ENCODE data around the gene ERGIC2.

Gene ERGIC2

GRCh38 chr12:29337325-29337724 is 43.6 kb downstream of the ERGIC2 start:
- Mint-ChIP-seq H3K4me3 (no peak overlapping the region), H3K36me3 (ENCODE audit: low read depth) (peaks cover 14% of the 10 kb centered on the region), H3K27me3 (no peaks in the 10 kb centered on the region), H3K9me3 (no peaks in the 10 kb centered on the region), H3K27ac (no peak overlapping the region), H3K4me1 (no peaks in the 10 kb centered on the region)
- ATAC-seq (no peak), DNase-seq (no peak)

- DNase-seq (no peak), ATAC-seq (no peak)
These were observed 46.0 kb downstream of the ERGIC2 start for GRCh38 chr12:29334937-29335336.

GRCh38 chr12:29333178-29333577 is 47.8 kb downstream of the ERGIC2 start:
- Mint-ChIP-seq H3K27me3 (no peaks in the 10 kb centered on the region), H3K27ac (no peak overlapping the region), H3K9me3 (no peaks in the 10 kb centered on the region), H3K36me3 (ENCODE audit: low read depth) (peaks cover 4% of the 10 kb centered on the region), H3K4me3 (no peak overlapping the region), H3K4me1 (no peaks in the 10 kb centered on the region)
- no peak for DNase-seq
- no peak for ATAC-seq

More at GRCh38 chr12:29334937-29335336, 46.0 kb downstream of the ERGIC2 start:
- Mint-ChIP-seq H3K4me3 (no peak overlapping the region), H3K27me3 (no peaks in the 10 kb centered on the region), H3K4me1 (no peaks in the 10 kb centered on the region), H3K36me3 (ENCODE audit: low read depth) (peaks cover 4% of the 10 kb centered on the region), H3K27ac (no peak overlapping the region), H3K9me3 (no peaks in the 10 kb centered on the region)

- no peaks in the 10 kb centered on the region for H3K4me1 Mint-ChIP-seq
- no peaks in the 10 kb centered on the region for H3K27me3 Mint-ChIP-seq
- H3K36me3 Mint-ChIP-seq (ENCODE audit: low read depth) = peaks cover 13% of the 10 kb centered on the region
- no peak for ATAC-seq
- no peak overlapping the region for H3K4me3 Mint-ChIP-seq
- DNase-seq = no peak
- no peak overlapping the region for H3K27ac Mint-ChIP-seq
- peaks cover 4% of the 10 kb centered on the region for H3K9me3 Mint-ChIP-seq
These were observed 51.6 kb downstream of the ERGIC2 start for GRCh38 chr12:29329411-29329810.

- DNase-seq = no peak
- Mint-ChIP-seq H3K4me1 (peaks cover 9% of the 10 kb centered on the region), H3K9me3 (peaks cover 4% of the 10 kb centered on the region), H3K27ac (no peak overlapping the region), H3K4me3 (no peak overlapping the region), H3K36me3 (ENCODE audit: low read depth) (peaks cover 32% of the 10 kb centered on the region), H3K27me3 (no peaks in the 10 kb centered on the region)
- no peak for ATAC-seq
These were observed 58.8 kb downstream of the ERGIC2 start for GRCh38 chr12:29322157-29322556.

GRCh38 chr12:29320295-29321085 is 60.5 kb downstream of the ERGIC2 start:
- Mint-ChIP-seq H3K36me3 (ENCODE audit: low read depth) (peaks cover 26% of the 10 kb centered on the region), H3K9me3 (no peaks in the 10 kb centered on the region), H3K4me3 (no peak overlapping the region), H3K4me1 (peaks cover 9% of the 10 kb centered on the region), H3K27me3 (no peaks in the 10 kb centered on the region), H3K27ac (no peak overlapping the region)
- peak; percentile 21 for ATAC-seq
- no peak for DNase-seq

GRCh38 chr12:29317556-29318363 is 63.2 kb downstream of the ERGIC2 start:
- H3K27me3 Mint-ChIP-seq = no peaks in the 10 kb centered on the region
- H3K4me3 Mint-ChIP-seq = no peak overlapping the region
- no peaks in the 10 kb centered on the region for H3K9me3 Mint-ChIP-seq
- H3K36me3 Mint-ChIP-seq (ENCODE audit: low read depth) = peaks cover 10% of the 10 kb centered on the region
- DNase-seq = peak; percentile 8
- peak; percentile 99 for ATAC-seq
- H3K27ac Mint-ChIP-seq = no peak overlapping the region
- peaks cover 9% of the 10 kb centered on the region for H3K4me1 Mint-ChIP-seq

- Mint-ChIP-seq H3K27me3 (no peaks in the 10 kb centered on the region), H3K9me3 (no peaks in the 10 kb centered on the region), H3K4me3 (no peak overlapping the region), H3K36me3 (ENCODE audit: low read depth) (peaks cover 1% of the 10 kb centered on the region), H3K4me1 (peaks cover 9% of the 10 kb centered on the region), H3K27ac (no peak overlapping the region)
- DNase-seq (no peak), ATAC-seq (no peak)
These were observed 64.2 kb downstream of the ERGIC2 start for GRCh38 chr12:29316752-29317151.

GRCh38 chr12:29314416-29314815 is 66.6 kb downstream of the ERGIC2 start:
- Mint-ChIP-seq H3K36me3 (ENCODE audit: low read depth) (no peaks in the 10 kb centered on the region), H3K4me1 (peaks cover 9% of the 10 kb centered on the region), H3K4me3 (no peak overlapping the region), H3K27ac (no peak overlapping the region), H3K9me3 (no peaks in the 10 kb centered on the region), H3K27me3 (no peaks in the 10 kb centered on the region)
- ATAC-seq (no peak), DNase-seq (no peak)

GRCh38 chr12:29310899-29311298 is 70.1 kb downstream of the ERGIC2 start:
- Mint-ChIP-seq H3K4me1 (no peaks in the 10 kb centered on the region), H3K9me3 (no peaks in the 10 kb centered on the region), H3K27me3 (no peaks in the 10 kb centered on the region), H3K36me3 (ENCODE audit: low read depth) (no peaks in the 10 kb centered on the region), H3K4me3 (no peak overlapping the region), H3K27ac (no peak overlapping the region)
- DNase-seq = no peak
- ATAC-seq = no peak

GRCh38 chr12:29309320-29309902 is 71.6 kb downstream of the ERGIC2 start:
- no peaks in the 10 kb centered on the region for H3K4me1 Mint-ChIP-seq
- no peak for ATAC-seq
- no peaks in the 10 kb centered on the region for H3K36me3 Mint-ChIP-seq (ENCODE audit: low read depth)
- H3K4me3 Mint-ChIP-seq = no peak overlapping the region
- H3K27ac Mint-ChIP-seq = no peak overlapping the region
- H3K27me3 Mint-ChIP-seq = no peaks in the 10 kb centered on the region
- DNase-seq = no peak
- H3K9me3 Mint-ChIP-seq = no peaks in the 10 kb centered on the region

- DNase-seq (no peak), ATAC-seq (no peak)
- Mint-ChIP-seq H3K36me3 (ENCODE audit: low read depth) (no peaks in the 10 kb centered on the region), H3K9me3 (no peaks in the 10 kb centered on the region), H3K27me3 (no peaks in the 10 kb centered on the region), H3K4me1 (no peaks in the 10 kb centered on the region), H3K27ac (no peak overlapping the region), H3K4me3 (no peak overlapping the region)
These were observed 74.3 kb downstream of the ERGIC2 start for GRCh38 chr12:29306682-29307081.

- no peaks in the 10 kb centered on the region for H3K27me3 Mint-ChIP-seq
- H3K9me3 Mint-ChIP-seq = no peaks in the 10 kb centered on the region
- DNase-seq = no peak
- H3K36me3 Mint-ChIP-seq (ENCODE audit: low read depth) = no peaks in the 10 kb centered on the region
- no peak for ATAC-seq
- no peak overlapping the region for H3K27ac Mint-ChIP-seq
- no peaks in the 10 kb centered on the region for H3K4me1 Mint-ChIP-seq
- H3K4me3 Mint-ChIP-seq = no peak overlapping the region
These were observed 74.7 kb downstream of the ERGIC2 start for GRCh38 chr12:29306266-29306665.

GRCh38 chr12:29304388-29304787 is 76.6 kb downstream of the ERGIC2 start:
- ATAC-seq (no peak), DNase-seq (no peak)
- Mint-ChIP-seq H3K4me3 (no peak overlapping the region), H3K27ac (no peak overlapping the region), H3K4me1 (no peaks in the 10 kb centered on the region), H3K9me3 (no peaks in the 10 kb centered on the region), H3K27me3 (no peaks in the 10 kb centered on the region), H3K36me3 (ENCODE audit: low read depth) (no peaks in the 10 kb centered on the region)

- no peaks in the 10 kb centered on the region for H3K4me1 Mint-ChIP-seq
- H3K27me3 Mint-ChIP-seq = no peaks in the 10 kb centered on the region
- no peak for ATAC-seq
- no peak overlapping the region for H3K27ac Mint-ChIP-seq
- no peak overlapping the region for H3K4me3 Mint-ChIP-seq
- no peaks in the 10 kb centered on the region for H3K36me3 Mint-ChIP-seq (ENCODE audit: low read depth)
- no peaks in the 10 kb centered on the region for H3K9me3 Mint-ChIP-seq
- DNase-seq = no peak
These were observed 79.9 kb downstream of the ERGIC2 start for GRCh38 chr12:29301114-29301513.

Data from activated naive CD8-positive, alpha-beta T cell treated with anti-CD3 and anti-CD28 coated beads, Interleukin-2, amount 50 U/mL, for 24 hours (primary cell).